OCI-LY3 (cell line): ENCODE results near the gene OR1I1.

ENCODE experiments used
- EZH2phosphoT487 ChIP-seq: fragments of 200-600 bp; shearing (Covaris generic); IDR thresholded peaks from 2 replicates; pipeline ENCODE4 v1.6.1; 2018; ENCODE audit warnings: antibody characterized with exemption, mixed run types, low read depth
- TF ChIP-seq, protein P1 (sequence below): fragments of 200-600, 300-600 bp; sonication (generic); IDR thresholded peaks from 2 replicates; pipeline ENCODE4 v1.5.1; 2014; ENCODE audit warnings: antibody characterized with exemption, low read length, low read depth

DNA sequence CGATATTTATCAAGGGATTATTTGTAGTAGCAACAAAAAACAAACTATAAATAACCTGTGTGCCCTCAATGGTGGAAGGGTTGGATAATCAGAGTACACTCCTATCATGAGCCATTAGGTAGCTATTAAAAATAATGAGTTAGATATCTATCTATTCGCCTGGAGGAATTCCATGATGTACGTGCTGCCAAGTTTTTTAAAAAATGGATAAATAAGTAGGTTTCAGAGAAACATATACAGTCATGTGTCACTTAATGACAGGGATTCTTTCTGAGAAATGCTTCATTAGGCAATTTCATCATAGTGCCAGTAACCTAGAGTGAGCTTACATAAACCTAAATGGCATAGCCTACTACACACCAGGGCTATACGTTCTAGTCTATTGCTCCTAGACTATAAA lies 6.2 kb upstream of the OR1I1 start:
- TF ChIP-seq, protein P1, sequence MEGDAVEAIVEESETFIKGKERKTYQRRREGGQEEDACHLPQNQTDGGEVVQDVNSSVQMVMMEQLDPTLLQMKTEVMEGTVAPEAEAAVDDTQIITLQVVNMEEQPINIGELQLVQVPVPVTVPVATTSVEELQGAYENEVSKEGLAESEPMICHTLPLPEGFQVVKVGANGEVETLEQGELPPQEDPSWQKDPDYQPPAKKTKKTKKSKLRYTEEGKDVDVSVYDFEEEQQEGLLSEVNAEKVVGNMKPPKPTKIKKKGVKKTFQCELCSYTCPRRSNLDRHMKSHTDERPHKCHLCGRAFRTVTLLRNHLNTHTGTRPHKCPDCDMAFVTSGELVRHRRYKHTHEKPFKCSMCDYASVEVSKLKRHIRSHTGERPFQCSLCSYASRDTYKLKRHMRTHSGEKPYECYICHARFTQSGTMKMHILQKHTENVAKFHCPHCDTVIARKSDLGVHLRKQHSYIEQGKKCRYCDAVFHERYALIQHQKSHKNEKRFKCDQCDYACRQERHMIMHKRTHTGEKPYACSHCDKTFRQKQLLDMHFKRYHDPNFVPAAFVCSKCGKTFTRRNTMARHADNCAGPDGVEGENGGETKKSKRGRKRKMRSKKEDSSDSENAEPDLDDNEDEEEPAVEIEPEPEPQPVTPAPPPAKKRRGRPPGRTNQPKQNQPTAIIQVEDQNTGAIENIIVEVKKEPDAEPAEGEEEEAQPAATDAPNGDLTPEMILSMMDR, result no peak
- no peak for TF ChIP-seq EZH2phosphoT487
